GM18502 (cell line): Measurements from ENCODE around the gene TMEM247.

Experiments used
- ATAC-seq: cut with Tn5 transposase; IDR thresholded peaks from one replicate; pipeline ENCODE4 v1.9.1; 2021; ENCODE audit warnings: mild to moderate bottlenecking; ENCODE audit not compliant: unreplicated experiment, poor library complexity

Gene TMEM247

DNA sequence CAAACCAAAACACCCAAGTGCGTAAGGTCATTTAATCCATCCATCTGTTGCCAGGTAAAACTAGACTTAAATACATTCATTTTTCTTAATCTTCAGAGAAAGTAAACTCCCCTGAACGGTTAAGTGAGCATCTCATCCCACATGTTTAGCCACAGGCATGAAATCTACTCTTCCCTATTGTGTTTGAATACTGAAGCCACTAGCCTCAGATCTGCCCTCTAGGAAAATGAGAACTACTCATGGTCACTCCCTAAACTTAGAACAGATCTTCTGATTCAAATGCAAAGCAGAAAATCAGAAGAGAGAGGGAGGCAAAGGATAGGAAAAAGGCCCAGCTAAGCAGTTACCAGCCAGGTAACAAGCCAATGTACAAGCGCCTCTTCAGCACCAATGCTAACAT, 7.1 kb downstream of the TMEM247 start:
- no peak for ATAC-seq

GRCh38 chr2:46487667-46488335, 8.4 kb downstream of the TMEM247 start:
- ATAC-seq: no peak

- ATAC-seq: no peak
Observed at GRCh38 chr2:46488389-46488788, 9.0 kb downstream of the TMEM247 start.

- ATAC-seq: no peak
Observed at GRCh38 chr2:46489423-46490174, 10.2 kb downstream of the TMEM247 start.

GRCh38 chr2:46490521-46491141, 11.3 kb downstream of the TMEM247 start:
- ATAC-seq: peak; percentile 80

- no peak for ATAC-seq
Observed at GRCh38 chr2:46492301-46492700, 12.9 kb downstream of the TMEM247 start.

DNA sequence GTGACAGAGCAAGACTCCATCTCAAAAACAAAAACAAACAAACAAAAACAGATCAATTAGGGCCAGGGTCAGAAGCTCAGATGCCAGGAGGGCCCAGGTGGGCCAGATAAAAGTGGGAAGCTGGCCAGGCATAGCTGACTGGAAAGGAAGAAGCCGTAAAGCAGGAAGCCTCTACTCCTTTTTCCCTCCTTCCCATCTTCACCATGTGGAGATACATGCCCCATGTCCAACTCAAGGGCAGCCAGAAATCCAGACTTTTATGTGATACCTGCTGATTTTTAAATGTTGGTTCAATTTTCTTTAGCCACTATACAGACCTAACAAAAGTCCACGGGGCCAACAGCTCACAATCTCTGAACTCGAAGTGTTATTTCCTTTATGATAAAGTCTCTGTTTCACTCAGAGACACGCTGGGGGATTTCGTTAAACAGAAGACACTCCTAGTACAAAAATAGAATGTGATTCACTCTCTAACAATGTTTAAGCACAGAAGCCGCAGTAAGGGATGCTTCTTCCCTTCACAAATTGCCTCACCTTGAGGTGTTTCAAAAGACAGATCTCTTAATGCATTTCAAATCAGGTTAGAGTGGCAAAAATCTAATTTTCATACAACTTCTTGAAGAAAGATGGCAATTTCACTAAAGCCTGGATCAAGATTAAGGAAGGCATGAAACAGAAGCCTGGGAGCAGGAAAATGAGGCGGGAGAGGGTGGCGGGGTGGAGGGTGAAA, 14.0 kb downstream of the TMEM247 start:
- peak; percentile 81 for ATAC-seq

GRCh38 chr2:46493971-46494250, 14.5 kb downstream of the TMEM247 start:
- ATAC-seq: no peak

DNA sequence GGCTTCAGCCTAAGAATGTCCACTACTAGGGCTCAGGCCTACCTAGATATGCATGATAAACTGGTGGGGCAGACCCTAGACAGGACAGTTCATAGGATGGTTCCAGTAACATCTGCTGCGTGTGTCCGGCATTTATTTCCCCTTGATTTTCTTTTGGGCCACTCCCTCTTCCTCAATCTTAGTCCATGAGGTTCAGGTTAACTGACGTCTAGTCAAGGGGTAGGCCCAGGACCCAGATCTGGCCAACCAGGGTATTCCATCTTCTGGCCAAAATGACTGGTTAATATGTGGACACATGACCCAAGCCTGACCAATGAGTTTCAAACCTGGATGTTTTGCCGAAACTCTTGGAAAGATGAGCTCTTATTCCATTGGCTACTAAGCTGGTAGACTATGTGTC, 15.2 kb downstream of the TMEM247 start:
- no peak for ATAC-seq

DNA sequence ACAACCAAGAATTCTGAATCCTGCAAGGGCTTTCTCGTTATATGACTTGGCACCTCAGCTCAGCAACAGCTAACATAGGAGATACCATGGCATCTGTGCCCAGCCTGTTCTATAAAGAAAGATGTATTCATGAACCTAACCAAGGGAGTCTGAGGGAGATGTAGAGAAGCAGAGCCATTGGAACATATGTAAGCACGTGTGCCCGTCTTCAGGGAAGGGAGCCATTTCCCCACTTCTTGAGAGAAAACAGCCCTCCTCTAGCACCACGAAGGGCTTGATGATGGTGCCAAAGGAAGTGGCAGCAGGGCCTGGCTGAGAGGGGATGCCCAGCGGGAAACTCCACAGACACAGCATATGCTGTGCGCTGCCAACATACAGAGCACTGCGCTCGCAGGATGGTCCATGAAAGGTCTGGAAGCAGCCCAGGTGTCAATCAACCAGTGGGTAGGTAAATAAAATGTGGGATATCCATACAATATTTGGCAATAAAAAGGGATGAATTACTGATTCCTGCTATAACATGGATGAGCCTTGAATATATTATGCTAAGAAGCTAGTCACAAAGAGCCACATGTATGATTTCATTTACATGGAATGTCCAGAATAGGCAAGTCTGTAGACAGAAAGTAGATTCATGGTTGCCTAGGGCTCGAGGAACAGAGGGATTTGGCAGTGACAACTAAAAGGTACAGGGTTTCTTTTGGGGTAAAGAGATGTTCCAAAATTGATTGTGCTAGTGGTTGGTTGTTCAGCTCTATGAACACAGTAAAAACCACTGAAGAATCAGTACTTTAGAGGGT, 16.1 kb downstream of the TMEM247 start:
- no peak for ATAC-seq

DNA sequence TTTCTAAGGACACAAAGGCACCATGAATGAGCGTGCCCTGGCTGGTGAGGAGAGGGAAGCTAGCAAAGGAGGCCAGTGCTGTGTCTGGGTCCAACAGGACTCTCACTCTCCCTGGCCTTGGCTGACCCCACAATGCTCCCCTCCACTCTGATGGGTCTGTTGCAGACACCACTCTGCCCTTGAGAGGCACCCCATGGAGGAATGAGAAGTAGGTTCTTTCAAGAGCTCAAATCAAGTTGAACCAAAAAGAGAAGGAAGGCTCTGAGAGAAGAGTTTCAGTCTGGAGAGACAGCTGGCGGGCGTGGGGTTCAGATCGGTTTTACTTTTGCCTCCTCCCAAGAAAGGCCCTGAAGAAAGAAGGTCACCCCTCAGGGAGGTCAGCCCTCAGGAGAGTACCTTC, 18.4 kb downstream of the TMEM247 start:
- no peak for ATAC-seq

GRCh38 chr2:46498681-46499080, 19.3 kb downstream of the TMEM247 start:
- no peak for ATAC-seq

DNA sequence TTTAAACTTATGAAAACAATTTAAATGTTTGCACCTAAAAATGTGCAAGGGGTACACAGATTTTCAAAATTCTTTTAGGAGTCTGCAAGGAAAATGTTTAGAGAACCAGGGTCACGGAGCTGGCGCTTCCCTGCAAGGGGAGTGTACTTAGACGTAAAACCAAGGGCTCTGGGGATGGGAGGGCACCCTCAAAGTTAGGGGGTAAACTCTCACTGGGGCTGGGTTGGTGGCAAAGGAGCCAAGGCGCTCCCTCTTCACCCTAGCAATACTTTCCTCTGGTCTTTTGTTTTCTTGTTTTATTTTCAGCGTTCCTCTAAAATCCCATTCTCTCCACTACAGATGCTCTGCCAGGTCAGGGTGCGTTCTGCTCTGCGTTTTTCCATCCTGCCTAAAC, 20.0 kb downstream of the TMEM247 start:
- no peak for ATAC-seq

DNA sequence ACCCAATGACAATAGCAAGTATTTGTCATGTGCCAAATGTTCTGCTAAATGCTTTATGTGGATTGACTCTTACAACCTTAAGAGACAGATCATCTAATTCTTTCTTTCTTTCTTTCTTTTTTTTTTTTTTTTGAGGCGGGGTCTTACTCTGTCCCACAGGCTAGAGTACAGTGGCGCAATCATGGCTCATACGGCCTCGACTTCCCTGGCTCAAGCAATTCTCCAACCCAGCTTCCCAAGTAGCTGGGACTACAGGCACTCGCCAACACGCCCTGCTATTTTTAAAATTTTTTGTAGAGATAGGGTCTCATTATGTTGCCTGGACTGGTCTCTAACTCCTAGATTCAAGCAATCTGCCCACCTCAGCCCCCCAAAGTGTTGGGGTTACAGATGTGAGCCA, 21.4 kb downstream of the TMEM247 start:
- ATAC-seq: no peak

- no peak for ATAC-seq
Observed at GRCh38 chr2:46502291-46502885, 23.0 kb downstream of the TMEM247 start.

DNA sequence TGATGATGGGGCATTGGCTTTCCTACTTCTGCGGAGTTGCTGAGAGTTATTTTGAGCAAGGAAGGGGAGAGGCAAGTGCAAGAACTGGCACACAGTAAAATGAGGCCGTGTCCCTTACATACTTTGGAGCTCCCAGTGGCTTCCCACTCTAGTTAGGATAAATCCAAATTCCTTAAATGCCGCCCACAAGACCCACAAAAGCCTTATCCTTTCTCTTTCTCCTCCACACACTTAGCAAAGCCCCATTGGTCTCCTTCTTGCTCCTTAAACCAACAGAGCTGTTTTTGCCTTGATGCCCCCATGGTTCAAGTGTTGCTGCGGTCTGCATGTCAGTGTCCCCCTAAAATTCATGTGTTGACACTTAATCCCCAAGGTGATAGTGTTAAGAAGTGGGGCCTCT, 24.3 kb downstream of the TMEM247 start:
- no peak for ATAC-seq

- ATAC-seq: no peak
Observed at GRCh38 chr2:46504221-46504620, 24.9 kb downstream of the TMEM247 start.

GRCh38 chr2:46504685-46505471, 25.5 kb downstream of the TMEM247 start:
- no peak for ATAC-seq

DNA sequence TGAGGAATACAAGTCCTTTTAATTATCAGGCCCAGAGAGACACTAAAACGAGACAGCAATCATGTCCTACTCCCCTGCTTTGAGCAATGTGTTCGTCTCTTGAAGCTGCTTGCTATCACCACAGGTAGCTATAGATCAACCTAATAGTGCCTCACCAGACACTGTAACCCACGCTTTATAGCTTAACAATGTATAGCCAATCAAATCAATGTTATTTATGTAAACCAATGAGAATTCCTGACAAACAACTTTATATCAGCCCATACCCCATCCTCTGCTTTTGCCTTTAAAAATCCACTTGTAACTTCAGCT, 26.1 kb downstream of the TMEM247 start:
- ATAC-seq: no peak
